ENCODE measurements around the gene VPS35L. TPM values are rescaled to one million over a fixed set of nuclear protein-coding genes. Genes with fewer than 3 reads are reported as not detected.

VPS35L gene
- total RNA-seq, 1 donor from 2014 or later, result 79.0 TPM

DNA sequence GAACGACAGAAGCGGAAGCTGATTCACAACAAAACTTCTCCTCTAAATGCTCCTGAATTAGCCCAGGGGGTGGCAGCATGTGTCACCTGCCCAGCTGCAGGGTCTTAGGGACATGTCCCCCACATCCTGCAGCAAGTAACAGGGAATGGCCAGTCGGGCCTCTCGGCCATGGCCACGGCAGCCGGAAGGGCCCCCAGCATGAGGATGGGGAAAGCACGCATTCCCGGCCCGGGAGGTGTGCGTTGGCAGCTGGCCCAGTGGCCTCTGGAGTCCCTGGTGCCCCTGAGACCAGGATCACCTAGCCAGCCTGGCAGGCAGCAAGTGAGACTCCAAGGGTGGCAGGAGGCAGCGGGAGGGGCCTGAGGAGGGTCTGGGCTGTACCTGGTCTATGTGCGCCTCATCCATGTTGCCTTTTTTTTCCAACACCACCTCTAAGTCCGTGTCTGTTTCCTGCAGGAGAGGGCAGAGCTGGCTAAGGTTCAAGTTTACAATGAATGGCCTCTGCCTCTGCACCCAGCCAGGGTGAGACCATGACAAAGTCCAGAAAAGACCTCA is 155.6 kb downstream of the VPS35L start:
- H3K4me3 Mint-ChIP-seq (ENCODE audit: unreplicated experiment), result no peak overlapping the region
- H3K9me3 Mint-ChIP-seq (ENCODE audit: unreplicated experiment), result no peaks in the 10 kb centered on the region
- peaks cover 19% of the 10 kb centered on the region for H3K36me3 Mint-ChIP-seq (ENCODE audit: unreplicated experiment)
- DNase-seq (ENCODE audit: extremely low spot score, unreplicated experiment), result no peak
- TF ChIP-seq, protein P1, sequence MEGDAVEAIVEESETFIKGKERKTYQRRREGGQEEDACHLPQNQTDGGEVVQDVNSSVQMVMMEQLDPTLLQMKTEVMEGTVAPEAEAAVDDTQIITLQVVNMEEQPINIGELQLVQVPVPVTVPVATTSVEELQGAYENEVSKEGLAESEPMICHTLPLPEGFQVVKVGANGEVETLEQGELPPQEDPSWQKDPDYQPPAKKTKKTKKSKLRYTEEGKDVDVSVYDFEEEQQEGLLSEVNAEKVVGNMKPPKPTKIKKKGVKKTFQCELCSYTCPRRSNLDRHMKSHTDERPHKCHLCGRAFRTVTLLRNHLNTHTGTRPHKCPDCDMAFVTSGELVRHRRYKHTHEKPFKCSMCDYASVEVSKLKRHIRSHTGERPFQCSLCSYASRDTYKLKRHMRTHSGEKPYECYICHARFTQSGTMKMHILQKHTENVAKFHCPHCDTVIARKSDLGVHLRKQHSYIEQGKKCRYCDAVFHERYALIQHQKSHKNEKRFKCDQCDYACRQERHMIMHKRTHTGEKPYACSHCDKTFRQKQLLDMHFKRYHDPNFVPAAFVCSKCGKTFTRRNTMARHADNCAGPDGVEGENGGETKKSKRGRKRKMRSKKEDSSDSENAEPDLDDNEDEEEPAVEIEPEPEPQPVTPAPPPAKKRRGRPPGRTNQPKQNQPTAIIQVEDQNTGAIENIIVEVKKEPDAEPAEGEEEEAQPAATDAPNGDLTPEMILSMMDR (IDR thresholded peaks at IDR 0.05), result no peak
- H3K27ac Mint-ChIP-seq (ENCODE audit: unreplicated experiment), result no peak overlapping the region
- peaks cover 1% of the 10 kb centered on the region for H3K4me1 Mint-ChIP-seq (ENCODE audit: unreplicated experiment)
- H3K27me3 Mint-ChIP-seq (ENCODE audit: unreplicated experiment), result no peaks in the 10 kb centered on the region

DNA sequence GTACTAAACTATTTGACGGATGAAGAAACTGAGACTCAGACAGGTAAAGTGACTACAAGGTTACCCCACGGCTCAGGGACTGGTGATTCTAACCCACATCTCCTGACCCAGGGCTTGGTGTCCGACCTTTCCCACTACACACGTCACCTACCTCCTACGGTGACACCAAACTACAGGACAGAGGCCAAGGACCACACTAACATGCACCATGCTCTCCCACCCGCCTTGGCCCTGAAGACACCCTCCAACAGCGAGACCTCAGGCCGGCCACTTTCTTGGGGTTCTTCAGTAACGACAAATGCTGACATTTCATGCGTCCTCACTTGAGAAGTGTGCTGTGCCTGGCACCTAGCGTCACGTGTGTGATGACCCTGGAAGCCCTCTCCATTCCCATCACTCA is 156.1 kb downstream of the VPS35L start:
- Mint-ChIP-seq H3K27me3 (ENCODE audit: unreplicated experiment) (no peaks in the 10 kb centered on the region), H3K4me3 (ENCODE audit: unreplicated experiment) (no peak overlapping the region), H3K9me3 (ENCODE audit: unreplicated experiment) (no peaks in the 10 kb centered on the region), H3K36me3 (ENCODE audit: unreplicated experiment) (peaks cover 19% of the 10 kb centered on the region), H3K27ac (ENCODE audit: unreplicated experiment) (no peak overlapping the region), H3K4me1 (ENCODE audit: unreplicated experiment) (peaks cover 7% of the 10 kb centered on the region)
- no peak for DNase-seq (ENCODE audit: extremely low spot score, unreplicated experiment)
- TF ChIP-seq, protein P1 (IDR thresholded peaks at IDR 0.05), result no peak

DNA sequence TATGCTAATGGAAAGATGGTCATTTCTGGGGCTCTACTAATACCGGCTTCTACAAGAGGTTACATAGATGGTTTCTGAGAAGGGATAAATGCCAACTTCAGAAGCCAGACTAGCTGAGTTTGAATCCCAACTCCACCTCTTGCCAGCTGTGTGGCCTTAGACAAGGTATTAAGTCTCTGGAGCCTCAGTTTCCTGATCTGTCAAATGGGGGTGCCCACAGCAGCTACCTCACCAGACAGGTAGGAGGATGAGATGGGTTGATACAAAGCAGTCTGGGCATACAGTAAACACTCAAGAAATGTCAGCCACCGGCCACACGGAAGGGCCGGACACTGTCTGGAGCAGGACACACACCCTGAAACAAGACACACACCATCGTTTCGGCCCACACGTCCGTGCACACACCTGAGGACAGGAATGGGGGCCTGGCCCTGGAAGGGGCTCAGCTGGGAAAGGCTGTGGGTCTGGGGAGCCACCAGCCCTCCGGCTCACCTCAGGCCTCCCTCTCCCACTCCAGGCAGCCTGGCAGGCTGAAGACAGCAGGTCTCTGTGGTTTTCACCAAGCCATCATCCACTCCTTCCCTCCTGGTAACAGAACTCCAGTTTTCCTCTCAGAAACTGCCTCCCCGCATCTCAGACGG is 157.0 kb downstream of the VPS35L start:
- Mint-ChIP-seq H3K36me3 (ENCODE audit: unreplicated experiment) (peaks cover 19% of the 10 kb centered on the region), H3K4me1 (ENCODE audit: unreplicated experiment) (peaks cover 16% of the 10 kb centered on the region), H3K27me3 (ENCODE audit: unreplicated experiment) (no peaks in the 10 kb centered on the region), H3K9me3 (ENCODE audit: unreplicated experiment) (no peaks in the 10 kb centered on the region), H3K4me3 (ENCODE audit: unreplicated experiment) (no peak overlapping the region), H3K27ac (ENCODE audit: unreplicated experiment) (no peak overlapping the region)
- TF ChIP-seq, protein P1 (IDR thresholded peaks at IDR 0.05), result no peak
- no peak for DNase-seq (ENCODE audit: extremely low spot score, unreplicated experiment)

DNA sequence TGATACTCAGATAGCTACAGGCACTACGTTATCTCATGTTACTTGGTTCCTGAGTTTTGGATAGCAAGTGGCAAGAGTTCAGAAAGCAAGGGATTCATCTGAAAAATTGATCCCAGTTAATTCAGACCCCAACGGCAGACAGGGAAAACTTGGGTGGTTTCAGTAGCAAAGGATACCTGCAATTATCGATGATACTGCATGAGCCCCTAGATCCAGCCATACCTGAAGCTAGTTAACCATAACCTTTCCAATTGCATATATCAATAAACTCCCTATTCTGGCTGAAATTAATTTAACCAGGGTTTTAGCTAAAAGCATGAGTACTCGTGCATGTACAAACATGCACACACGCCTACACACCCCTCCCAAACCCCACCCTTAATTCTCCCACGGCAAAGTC is 158.2 kb downstream of the VPS35L start:
- DNase-seq (ENCODE audit: extremely low spot score, unreplicated experiment), result no peak
- Mint-ChIP-seq H3K9me3 (ENCODE audit: unreplicated experiment) (no peaks in the 10 kb centered on the region), H3K27ac (ENCODE audit: unreplicated experiment) (no peak overlapping the region), H3K4me3 (ENCODE audit: unreplicated experiment) (no peak overlapping the region), H3K36me3 (ENCODE audit: unreplicated experiment) (peaks cover 19% of the 10 kb centered on the region), H3K4me1 (ENCODE audit: unreplicated experiment) (peaks cover 17% of the 10 kb centered on the region), H3K27me3 (ENCODE audit: unreplicated experiment) (no peaks in the 10 kb centered on the region)
- TF ChIP-seq, protein P1 (IDR thresholded peaks at IDR 0.05), result no peak

DNA sequence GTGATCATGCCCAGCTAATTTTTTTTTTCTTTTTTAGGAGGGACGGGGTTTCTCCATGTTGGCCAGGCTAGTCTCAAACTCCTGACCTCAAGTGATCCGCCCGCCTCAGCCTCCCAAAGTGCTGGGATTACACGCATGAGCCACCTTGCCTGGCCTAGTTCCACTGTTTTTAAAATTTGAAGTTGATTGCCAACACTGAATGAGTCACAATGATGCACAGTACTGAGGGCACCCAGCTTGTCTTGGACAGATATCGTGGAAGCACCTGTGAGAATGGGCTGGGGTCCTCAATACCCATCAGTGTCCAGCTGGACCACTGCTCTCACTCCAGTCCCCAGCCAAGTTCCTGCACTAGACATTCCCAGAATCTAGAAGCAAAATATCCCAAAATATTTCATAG is 160.1 kb downstream of the VPS35L start:
- no peak overlapping the region for H3K4me3 Mint-ChIP-seq (ENCODE audit: unreplicated experiment)

More for the DNA sequence above, 160.1 kb downstream of the VPS35L start:
- Mint-ChIP-seq H3K4me1 (ENCODE audit: unreplicated experiment) (peaks cover 23% of the 10 kb centered on the region), H3K27me3 (ENCODE audit: unreplicated experiment) (no peaks in the 10 kb centered on the region), H3K27ac (ENCODE audit: unreplicated experiment) (no peak overlapping the region), H3K9me3 (ENCODE audit: unreplicated experiment) (no peaks in the 10 kb centered on the region), H3K36me3 (ENCODE audit: unreplicated experiment) (peaks cover 11% of the 10 kb centered on the region)
- TF ChIP-seq, protein P1 (IDR thresholded peaks at IDR 0.05), result no peak
- no peak for DNase-seq (ENCODE audit: extremely low spot score, unreplicated experiment)

Data from osteocyte (in vitro differentiated cells).